HG02938 (cell line): ENCODE measurements around the gene ENO1.
"Not testable (repeated sequence)": the region's sequence is repeated elsewhere in the genome, so short reads cannot be mapped to it uniquely, and the experiment has no call there.

Source experiments
- ATAC-seq: cut with Tn5 transposase; IDR thresholded peaks from one replicate; pipeline ENCODE4 v1.9.1; 2021; ENCODE audit warnings: mild to moderate bottlenecking, moderate library complexity; ENCODE audit not compliant: unreplicated experiment

ENO1 gene

DNA sequence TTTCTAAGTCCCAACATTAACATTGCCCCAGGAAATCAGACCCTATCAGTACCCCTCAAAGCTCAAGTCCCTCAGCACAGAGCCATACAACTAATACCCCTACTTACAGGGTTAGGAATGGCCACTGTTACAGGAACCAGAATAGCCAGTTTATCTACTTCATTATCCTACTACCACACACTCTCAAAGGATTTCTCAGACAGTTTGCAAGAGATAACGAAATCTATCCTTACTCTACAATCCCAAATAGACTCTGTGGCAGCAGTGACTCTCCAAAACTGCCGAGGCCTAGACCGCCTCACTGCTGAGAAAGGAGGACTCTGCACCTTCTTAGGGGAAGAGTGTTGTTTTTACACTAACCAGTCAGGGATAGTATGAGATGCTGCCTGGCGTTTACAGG is 19.0 kb upstream of the ENO1 start:
- not testable (repeated sequence) for ATAC-seq

DNA sequence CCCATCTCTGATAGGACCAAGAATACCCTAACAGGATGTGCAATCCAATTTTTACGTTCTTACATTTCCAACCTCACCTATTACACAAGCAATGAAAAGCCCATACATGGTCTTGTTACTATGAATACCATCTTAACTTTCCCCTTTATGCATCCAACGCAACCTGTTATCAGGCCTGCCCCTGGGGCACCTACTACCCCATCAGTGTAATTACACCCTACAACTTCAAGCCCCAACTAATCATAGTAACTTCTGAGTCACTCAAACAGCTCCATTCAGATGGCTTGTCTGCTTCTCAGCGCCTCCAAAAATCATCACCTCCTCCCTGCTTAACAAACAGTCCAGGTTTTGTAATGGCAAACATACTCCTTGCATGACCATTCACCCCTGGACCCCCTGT is 18.3 kb upstream of the ENO1 start:
- not testable (repeated sequence) for ATAC-seq

DNA sequence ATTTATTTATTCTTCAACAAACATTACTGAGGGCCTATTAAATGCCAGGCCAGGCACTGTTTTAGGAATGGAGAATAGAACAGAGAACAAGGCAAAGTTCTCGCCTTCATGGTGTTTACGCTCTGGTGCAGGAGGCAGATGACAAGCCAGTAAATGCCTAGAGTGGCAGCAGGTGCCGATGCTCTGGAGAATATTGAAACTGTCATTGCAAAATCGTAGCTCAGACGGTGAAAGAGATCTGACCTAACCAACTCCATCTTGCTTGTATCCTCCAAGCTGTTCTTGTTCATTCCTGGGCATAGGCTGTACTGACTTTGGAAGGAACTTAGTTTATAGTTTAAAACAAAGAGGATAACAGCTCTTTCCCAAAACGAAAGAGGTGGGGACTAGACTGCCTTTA is 13.5 kb upstream of the ENO1 start:
- no peak for ATAC-seq

DNA sequence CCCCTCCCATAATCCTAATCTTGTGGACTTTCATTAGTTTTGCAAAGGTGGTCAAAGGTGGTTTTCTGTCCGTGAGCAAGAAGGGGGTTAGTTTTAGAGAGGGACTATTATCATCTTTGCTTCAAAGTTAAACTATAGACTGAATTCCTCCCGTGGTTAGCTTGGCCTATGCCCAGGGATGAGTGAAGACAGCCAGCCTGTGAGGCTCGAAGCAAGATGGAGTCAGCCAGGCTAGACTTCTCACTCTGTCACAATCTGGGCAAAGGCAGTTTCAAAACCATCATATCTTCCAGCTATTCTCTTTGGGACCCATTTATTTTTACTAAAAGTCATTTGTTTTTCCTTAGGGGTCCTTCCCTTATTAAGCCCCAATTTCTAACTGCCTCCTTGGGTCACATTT is 12.9 kb upstream of the ENO1 start:
- no peak for ATAC-seq

DNA sequence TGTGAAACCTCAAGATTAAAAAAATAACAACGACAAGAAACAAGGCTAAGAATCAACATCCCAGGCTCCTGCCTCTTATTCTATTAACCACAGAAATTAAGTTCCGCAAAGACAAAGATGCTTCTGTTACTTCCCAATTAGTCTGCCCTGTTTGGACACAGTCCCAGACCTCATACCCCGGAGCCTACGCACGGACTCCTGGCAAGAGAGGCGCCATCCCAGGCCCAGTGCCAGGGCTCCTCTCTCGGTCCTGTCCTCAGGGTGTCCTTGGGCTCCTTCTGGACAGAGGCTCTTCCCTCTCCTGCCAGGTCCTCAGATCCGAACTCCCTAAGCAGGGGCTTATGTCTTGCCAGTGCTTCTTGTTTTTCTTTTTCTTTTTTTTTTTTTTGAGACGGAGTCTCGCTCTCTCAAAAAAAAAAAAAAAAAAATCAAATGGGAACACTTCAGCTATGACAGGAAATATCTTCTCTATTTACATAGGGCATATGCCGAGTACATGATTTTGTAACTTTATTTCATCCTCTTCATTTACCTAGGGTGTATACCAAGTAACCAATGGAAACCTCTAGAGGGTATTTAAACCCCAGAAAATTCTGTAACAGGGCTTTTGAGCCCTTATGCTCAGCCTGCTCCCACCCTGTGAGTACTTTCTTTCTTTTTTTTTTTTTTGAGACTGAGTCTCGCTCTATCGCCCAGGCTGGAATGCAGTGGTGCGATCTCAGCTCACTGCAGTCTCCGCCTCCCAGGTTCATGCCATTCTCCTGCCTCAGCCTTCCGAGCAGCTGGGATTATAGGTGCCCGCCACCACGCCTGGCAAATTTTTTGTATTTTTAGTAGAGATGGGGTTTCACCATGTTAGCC is 11.7 kb upstream of the ENO1 start:
- ATAC-seq = no peak

DNA sequence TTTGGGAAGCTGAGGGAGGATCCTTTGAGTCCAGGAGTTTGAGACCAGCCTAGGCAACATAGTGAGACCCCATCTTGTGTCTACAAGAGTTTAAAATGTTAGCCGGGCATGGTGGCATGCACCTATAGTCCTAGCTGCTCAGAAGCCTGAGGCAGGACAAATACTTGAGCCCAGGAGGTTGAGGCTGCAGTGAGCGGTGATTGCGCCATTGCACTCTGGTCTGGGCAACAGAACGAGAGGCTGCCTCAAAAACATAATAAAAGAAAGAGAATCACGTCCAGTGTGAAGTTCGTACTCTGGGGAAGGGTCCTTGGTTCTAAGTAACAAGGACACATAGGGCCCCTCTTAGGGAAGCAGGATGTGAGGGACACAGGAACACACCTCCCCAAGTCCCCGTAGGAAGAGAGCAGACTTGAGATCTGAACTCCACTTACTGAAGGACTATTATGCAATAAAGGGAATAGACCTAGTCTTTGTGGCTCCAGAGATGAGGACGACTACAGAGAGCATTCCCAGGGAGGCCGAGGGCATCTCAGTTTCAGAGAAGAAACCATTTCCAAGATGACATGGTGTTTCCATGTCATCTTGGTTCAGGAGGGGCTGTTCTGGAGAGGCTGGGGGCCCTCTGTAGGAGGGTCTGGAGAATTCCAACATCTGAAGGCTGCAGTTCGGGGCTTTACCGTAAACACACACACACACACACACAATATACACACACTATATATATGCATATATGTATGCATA is 10.8 kb upstream of the ENO1 start:
- ATAC-seq = no peak

DNA sequence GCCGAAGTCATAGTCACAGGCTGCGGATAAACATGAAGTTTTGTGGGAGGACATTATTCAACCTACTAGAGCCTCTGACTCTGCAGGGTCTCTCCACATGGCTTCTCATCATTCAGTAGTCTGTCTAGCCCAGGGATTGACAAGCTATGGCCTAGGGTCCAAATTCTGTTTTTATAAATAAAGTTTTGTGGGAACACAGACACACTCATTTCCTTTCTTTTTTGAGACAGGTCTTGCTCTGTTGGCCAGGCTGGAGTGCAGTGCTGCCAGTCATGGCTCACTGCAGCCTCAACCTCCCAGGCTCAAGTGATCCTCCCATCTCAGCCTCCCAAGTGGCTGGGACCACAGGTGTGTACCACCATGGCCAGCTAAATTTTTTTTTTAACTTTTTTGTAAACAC is 8.1 kb upstream of the ENO1 start:
- no peak for ATAC-seq

DNA sequence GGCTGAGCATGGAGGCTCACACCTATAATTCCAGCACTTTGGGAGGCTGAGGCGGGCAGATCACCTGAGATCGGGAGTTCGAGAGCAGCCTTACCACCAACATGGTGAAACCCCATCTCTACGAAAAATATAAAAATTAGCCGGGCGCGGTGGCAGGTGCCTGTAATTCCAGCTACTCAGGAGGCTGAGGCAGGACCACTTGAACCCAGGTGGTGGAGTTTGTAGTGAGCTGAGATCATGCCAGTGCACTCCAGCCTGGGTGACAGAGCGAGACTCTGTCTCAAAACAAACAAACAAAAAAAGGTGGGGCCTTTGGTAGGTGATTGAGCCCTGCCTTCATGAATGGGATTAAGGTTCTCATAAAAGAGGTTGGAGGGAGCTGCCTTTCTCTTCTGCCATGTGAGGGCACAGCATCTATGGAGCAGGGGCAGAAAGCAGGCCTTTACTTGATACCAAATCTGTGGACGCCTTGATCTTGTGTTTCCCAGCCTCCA is 7.6 kb upstream of the ENO1 start:
- not testable (repeated sequence) for ATAC-seq

DNA sequence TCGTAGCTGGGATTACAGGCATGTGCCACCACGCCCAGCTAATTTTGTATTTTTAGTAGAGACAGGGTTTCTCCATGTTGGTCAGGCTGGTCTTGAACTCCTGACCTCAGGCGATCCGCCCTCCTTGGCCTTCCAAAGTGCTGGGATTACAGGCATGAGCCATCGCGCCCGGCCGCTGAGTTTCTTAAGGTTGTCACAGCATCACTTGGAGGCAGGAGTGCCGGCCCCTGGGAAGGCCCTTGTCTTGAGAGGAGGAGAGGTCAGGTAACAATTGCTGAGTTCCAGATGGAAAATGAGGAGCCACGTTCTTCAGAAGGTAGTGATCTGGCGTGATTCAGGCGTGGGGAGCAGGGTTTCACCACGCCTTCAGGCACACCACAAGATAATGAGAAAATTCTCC is 5.6 kb upstream of the ENO1 start:
- ATAC-seq = not testable (repeated sequence)

DNA sequence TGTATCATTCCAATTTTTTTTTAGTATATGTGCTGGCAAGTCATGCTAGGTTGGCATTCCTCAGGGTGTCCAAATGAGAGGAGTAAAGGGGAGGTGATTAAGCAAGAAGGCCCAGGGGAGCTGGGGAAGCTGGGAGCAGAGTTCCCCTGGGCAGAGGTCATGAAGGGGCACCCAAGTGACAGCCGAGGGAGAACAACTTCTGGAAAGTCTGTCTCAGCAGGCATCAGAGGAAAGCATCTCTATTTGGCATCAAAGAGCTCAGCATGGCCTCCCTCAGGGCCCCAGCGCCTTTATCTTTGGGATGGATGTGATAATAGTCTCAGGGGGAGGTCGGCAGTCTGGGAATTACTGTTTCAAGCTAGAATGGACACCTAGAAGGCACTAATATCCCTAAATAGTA is 5.0 kb upstream of the ENO1 start:
- ATAC-seq = no peak

DNA sequence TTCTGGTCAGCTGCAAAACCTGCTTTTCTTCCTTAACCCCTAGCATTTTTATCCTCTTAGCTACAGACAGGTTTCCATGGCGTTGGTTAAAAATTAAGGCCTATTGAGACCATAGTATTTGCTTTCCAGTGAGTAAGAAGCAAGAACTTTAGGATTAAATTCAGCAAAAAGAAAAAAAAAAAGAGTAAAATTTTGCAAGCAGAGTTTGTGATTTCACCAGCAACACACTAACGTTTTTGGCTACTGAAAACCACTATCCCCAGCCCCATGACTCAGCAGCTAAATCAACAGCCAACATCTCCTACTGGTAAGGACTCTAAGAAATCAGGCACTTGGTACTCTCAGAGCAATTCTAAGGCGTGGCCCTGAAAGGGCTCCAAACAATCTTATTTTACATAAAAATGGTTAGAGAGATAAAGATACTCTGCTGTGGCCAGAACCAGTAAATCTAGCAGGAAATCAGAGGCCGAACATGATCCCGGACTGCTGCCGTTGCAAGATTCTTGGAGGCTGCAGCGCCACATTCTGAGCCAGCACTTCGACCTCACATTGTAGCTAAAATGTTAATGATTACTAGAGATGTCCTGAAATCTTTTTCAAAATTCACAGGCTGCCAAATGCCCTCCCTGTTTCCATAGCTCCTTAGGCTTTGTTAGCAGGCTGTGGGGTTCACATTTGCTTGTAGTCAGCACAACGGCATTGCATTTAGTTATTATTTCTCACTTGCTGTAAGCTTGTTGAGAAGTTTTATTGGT is 1.6 kb upstream of the ENO1 start:
- no peak for ATAC-seq

DNA sequence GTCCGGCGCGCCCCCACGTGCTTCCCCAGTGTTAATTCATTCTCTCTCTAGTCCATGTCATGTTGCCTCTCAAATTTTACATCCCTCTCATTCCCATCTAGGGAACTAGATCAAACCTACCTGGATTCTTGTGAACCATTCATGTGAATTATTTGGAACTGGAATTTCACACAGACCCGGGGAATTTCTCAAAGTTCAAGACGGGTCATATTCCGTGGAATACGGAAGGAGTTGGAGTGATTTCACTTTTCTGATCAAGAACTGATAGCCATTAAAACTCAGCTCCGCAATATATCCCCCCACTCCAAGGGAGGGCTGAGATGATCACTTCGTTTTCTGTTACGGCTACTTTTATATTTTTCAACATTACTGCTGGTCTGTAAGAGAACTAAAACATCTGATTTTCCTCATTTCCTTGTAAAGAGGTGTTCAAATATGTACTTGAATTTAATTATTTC is 1.0 kb upstream of the ENO1 start:
- no peak for ATAC-seq

DNA sequence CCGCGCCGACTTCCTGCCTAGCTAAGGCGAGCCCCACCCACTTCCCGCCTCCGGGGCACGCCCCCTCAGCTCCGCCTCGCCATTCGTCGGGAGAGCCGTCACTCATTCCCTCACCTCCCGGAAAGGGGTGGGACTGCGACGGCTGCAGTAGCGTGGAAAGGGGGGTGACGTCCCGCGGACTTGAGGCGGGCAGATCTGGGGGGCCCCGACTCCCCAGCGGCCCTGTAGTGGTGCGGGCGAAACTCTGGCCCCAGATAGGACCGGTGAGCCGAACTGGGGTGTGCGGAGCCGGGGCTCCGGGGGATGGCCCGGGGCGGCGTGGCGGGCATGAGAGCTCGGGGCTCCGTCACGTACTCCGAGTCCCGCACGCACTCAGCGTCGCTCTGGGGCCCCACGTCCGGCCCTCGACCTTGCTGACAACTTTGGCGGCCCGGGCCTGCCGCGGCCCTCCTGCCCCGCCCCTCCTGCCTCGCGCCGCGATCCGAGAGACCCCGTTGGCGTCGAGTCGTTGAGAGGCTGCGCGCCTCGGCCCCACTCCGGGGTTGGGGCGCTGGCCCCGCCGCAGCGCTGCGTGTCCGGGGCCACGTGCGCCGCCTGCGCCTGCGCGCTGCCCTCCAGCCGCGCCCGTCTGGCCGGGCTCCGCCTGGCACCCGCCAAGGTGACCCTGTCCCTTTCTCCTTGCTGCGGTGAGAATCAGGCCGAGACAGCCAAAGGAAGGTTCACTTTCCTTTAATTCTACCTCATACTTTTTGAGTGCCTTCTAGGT is 395 bp upstream of the ENO1 start:
- peak; percentile 65 for ATAC-seq

DNA sequence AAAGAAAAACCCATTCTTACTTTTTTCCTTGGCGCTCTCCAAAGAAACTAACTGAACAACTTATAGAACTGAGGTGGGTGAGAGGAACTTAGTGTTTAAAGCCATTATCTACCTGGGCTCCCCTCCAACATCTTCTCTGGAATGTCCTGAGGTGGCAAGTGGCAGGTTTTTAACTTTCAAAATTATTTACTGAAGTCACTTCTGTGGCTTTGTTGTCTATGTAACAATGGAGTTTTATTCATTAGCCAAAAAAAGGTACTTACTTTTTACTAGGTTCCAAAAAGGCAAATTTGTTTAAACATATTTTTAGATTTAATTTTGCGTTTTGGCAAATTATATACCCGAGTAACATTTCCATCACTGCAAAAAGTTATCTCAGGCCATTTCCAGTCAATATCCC is 2.4 kb downstream of the ENO1 start:
- ATAC-seq = no peak

DNA sequence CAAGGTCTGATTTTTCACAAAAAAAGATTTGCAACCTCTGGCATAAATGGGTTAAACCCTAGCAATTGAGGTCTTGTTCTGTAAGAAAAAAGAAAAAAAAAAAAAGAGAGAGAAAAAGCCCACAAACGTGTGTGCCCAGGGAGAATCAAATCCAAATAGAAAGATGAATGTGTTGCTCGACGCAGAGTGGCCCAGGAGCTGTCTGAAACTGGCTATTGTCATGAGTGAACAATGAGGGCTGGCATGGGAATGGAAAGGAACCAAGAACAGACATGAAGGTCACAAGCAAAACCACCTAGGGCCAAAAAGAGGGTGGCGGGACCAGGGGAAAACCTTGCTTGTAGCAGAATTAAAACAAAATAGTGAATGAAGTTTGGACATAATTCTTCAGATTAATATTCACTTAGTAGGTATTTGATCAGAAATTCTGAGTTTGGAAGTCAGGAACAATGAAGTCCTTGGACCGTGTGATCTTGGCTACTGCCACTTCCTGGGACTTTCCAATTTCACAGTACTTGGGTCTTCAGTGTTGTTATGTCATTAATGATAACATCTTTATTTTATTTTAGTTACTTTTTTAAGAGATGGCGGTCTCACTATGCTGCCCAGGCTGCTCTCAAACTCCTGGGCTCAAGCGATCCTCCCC is 3.1 kb downstream of the ENO1 start:
- ATAC-seq = no peak

DNA sequence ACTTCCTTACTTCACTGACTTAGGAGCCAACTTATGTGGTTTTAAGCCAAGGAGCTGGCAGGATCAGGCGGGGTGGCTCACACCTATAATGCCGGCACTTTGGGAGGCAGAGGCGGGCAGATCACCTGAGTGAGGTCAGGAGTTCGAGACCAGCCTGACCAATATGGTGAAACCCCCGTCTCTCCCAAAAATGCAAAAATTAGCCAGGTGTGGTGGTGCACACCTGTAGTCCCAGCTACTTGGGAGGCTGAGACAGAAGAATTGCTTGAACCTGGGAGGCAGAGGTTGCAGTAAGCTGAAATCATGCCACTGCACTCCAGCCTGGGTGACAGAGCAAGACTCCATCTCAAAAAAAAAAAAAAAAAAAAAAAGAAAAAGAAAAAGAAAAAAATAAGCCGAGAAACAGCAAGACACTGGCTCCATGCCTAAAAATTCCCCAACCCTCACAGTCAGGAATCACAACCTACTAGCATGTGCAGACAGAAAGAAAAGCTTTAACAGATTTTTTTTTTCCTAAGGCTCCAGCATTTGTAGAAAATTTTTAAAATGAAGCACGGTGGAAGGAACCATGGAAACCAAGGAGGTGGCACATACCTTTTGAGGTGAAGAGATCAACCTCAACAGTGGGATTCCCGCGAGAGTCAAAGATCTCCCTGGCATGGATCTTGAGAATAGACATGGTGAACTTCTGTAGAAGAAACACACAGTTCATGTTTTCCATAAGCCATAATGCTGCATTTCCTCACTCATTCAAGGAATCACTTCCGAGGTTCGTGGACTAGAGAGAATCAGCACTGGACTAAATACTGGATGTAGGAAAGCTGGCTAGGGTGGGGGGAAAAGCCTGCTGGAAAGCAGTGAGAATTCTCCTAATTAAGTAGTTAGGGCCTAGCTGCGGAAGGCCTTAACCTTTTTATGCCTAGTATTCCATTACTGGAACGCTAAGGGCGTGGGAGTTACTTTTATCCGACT is 4.0 kb downstream of the ENO1 start:
- no peak for ATAC-seq

DNA sequence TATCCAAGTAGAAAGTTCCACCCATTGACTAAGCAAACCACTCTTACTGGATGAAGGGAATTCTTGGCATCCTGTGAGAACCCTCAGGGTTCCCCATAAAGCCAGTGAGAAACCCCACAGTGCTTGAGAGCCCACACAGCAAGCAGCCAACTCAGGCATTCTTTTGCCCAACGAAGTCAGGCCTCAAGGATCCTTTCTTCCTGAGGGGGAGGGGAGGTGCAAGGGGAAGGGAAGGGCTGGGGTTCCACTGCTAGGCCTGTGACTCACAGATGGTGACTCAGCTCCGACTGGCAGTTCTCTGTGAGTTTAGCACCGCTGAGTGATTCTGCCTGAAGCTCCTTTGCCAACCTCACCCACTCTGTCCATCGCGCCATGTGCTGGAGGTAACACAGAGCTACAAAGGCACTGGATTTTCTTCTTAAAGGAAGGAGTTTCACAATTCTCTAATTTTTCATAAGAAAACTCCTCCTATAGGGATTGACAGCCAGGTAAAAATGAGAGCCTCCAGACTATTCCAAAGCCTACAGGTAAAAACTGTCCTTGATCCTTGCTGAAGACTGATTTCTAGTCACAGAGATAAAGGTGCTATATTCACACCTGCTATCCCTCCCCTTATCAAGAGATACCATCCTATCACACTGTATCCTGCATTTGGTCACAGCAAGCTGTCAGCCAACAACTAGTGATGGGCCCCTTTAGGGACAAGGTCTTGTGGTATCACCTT is 4.8 kb downstream of the ENO1 start:
- no peak for ATAC-seq

DNA sequence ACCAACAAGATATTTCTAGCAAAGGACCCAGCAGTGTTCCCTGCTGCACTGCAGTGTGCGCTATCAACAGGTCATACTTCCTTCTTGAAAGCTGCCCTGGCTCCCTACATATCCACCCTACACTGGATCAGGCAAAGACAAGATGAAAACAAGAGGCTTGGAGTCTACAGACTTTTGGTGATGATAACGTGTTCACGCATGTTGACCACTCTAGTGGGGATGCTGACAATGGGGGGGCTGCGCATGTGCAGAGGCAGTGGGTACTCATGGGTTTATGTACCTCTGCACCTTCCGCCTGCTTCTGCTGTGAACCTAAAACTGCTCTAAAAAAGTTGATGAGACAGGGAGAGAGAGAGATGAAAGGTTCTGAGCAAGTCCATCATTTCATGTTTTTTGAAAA is 5.5 kb downstream of the ENO1 start:
- ATAC-seq = no peak
